ENCODE data around the gene CADPS2.

- TF ChIP-seq CTCF (IDR thresholded peaks at IDR 0.05; ENCODE audit: insufficient read depth, low read length, poor library complexity, severe bottlenecking) (no peak), EZH2phosphoT487 (conservative IDR thresholded peaks at IDR 0.05; ENCODE audit: low read length) (no peak)
Observed at GRCh38 chr7:122460936-122461335, 425.3 kb downstream of the CADPS2 start.
